Fibroblast of pulmonary artery (primary cell): ENCODE data around the gene CECR2.
A peak's percentile ranks its signal among the peaks of the same experiment; 100 is the strongest.
"Not testable (repeated sequence)": the region's sequence is repeated elsewhere in the genome, so short reads cannot be mapped to it uniquely, and the experiment has no call there.

Experiments
- DNase-seq: peaks from one replicate; pipeline ENCODE4 v3.0.0-alpha.2; 2010; ENCODE audit warnings: low read depth
- H3K4me3 ChIP-seq: replicated peaks from 2 replicates; pipeline ENCODE4 v1.5.1; 2011; ENCODE audit warnings: low read depth, mild to moderate bottlenecking, control low read depth, low read length, moderate library complexity
- TF ChIP-seq, protein P1 (sequence below): IDR thresholded peaks from 2 replicates; pipeline ENCODE4 v1.5.1; 2011; ENCODE audit warnings: mild to moderate bottlenecking, control low read depth, low read length, inconsistent platforms; ENCODE audit errors: missing control alignments

The CECR2 gene

DNA sequence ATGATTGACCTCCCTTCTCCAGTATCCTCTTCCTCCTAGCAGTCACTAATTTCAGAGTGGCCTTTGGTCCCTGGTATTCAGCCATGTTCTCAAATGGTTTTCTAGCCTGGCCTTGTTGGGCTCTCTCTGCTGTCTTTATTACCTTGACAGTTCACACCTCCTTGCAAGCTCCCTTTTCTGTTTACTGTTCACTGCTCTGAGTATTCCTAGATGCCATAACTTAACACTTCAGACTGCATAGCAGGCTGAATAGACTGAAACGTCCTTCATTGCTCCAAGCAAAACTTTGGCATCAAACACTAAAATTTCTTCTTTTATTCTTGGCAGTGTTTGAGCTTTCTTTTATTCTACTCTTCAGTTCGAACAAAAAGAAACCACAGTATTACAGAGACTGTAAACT, 144.4 kb downstream of the CECR2 start:
- TF ChIP-seq, protein P1, sequence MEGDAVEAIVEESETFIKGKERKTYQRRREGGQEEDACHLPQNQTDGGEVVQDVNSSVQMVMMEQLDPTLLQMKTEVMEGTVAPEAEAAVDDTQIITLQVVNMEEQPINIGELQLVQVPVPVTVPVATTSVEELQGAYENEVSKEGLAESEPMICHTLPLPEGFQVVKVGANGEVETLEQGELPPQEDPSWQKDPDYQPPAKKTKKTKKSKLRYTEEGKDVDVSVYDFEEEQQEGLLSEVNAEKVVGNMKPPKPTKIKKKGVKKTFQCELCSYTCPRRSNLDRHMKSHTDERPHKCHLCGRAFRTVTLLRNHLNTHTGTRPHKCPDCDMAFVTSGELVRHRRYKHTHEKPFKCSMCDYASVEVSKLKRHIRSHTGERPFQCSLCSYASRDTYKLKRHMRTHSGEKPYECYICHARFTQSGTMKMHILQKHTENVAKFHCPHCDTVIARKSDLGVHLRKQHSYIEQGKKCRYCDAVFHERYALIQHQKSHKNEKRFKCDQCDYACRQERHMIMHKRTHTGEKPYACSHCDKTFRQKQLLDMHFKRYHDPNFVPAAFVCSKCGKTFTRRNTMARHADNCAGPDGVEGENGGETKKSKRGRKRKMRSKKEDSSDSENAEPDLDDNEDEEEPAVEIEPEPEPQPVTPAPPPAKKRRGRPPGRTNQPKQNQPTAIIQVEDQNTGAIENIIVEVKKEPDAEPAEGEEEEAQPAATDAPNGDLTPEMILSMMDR, result no peak
- DNase-seq, result no peak
- H3K4me3 ChIP-seq, result no peak overlapping the region

DNA sequence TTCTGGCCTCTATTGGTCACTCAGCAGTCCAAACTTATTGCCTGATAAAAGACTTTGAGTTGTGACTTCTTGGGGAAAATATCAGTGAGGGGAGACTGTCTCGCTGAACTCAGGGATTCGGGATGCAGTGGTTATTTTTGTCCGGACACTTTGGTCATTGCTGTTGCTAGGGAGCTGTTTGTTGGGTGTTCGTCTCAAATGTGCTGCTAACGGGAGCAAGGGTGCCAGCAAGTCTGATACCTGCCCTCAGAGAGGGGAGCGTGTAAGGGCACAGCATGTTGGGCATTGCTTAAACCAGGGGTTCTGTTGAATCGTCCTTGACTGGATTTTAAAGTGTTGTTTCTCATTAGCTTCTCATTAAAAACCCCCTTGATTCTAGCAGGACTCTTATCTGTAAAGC, 144.8 kb downstream of the CECR2 start:
- TF ChIP-seq, protein P1, result no peak
- no peak for DNase-seq
- no peak overlapping the region for H3K4me3 ChIP-seq

DNA sequence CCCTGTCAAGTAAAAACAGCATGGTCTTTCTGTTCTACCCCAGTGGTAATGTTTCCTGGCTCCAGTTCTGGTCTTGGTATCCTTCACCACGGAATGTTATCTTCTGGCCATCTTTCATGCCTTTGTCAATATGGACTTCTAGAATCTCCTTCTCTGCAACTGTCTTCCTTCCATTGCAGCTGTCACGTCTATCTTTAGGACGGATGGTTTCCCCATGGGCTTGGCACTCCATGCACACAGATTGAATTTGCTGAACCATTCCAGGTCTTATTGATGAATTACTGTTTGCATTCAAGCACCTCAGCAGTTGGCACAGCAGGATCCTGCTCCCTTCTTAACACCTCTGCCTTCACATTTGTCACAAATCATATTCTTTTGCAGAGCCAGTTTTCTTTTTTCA, 149.1 kb downstream of the CECR2 start:
- DNase-seq, result no peak
- no peak overlapping the region for H3K4me3 ChIP-seq
- TF ChIP-seq, protein P1, result no peak

DNA sequence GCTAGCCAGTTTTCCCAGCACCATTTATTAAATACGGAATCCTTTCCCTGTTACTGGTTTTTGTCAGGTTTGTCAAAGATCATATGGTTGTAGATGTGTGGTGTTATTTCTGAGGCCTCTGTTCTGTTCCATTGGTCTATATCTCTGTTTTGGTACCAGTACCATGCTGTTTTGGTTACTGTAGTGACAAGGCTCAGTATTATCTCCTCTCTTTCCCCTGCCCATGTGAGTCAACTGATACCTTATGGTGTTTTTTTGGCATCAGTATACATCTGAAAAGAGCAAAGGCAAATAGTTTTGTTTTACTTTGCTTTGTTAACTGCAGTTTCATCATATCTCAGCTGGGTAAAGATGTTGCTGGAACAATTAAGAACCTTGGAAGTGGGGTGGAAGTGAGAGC, 152.7 kb downstream of the CECR2 start:
- not testable (repeated sequence) for H3K4me3 ChIP-seq, DNase-seq

DNA sequence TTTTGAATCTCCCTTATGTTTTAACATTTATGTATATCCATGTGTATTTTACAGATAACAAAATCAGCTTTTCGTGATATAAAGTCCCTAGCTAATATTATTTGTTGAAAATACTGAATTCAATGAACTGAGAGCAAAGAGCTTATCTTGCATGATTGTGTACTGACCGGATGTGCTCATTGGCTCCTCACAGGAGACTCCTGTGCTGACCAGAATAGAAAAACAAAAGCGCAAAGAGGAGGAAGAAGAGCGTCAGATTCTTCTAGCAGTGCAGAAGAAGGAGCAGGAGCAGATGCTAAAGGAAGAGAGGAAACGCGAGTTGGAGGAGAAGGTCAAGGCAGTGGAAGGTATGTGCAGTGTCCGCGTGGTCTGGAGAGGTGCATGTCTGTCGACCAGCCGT, 154.7 kb downstream of the CECR2 start:
- DNase-seq, result no peak
- H3K4me3 ChIP-seq, result no peak overlapping the region
- TF ChIP-seq, protein P1, result no peak

DNA sequence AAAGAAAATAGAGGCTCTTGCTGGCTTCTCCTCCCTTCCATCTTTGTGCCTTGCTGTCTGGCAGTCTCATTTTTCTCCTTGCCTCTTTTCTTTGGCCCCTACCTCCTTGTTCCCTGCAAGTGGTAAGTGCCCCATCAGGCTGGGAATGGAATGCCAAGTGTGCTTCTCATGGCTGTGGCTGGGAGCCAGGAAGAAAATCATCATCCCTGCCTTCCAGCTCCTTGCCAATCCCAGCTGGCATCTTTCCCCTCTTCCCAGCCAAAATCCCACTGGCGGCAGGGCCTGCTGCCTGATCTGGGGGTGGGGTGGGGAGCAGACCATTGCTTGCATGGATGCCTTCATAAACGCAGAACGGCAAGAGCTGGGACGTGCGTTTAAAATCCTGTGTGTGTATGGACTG, 167.0 kb downstream of the CECR2 start:
- TF ChIP-seq, protein P1, result no peak
- peak; percentile 6 for DNase-seq
- no peak overlapping the region for H3K4me3 ChIP-seq

DNA sequence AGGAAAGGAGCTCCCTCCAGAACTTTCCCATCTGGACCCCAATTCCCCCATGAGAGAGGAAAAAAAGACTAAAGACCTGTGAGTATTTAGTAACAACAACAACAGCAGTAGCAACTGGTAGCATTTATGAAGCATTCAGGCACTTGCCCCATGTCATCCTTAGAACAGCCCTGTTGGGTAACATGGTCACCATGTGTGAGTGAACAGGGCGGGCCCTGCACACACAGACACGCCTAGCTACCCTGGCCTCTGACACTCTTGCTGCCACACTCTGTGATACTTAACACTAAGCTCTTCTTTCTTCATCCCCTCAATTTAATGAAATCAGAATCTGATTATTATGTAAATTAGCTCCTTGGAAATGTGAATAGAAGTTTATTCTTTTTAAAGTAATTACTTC, 167.9 kb downstream of the CECR2 start:
- no peak for DNase-seq
- no peak overlapping the region for H3K4me3 ChIP-seq
- TF ChIP-seq, protein P1, result no peak

DNA sequence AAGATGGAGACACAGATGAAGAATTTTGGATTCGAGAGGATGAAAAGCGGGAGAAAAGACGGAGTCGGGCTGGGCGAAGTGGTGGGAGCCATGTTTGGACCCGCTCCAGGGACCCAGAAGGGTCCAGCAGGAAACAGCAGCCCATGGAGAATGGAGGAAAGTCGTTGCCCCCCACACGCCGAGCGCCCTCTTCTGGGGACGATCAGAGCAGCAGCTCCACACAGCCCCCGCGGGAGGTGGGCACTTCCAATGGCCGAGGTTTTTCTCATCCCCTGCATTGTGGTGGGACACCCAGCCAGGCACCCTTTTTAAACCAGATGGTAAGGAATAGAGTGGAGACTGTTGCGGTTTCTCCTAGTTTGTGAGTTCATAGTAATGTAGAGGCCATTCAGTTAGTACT, 171.2 kb downstream of the CECR2 start:
- no peak overlapping the region for H3K4me3 ChIP-seq
- no peak for DNase-seq
- TF ChIP-seq, protein P1, result no peak
